Measurements from ENCODE around the gene NPIPB2. TPM values are rescaled to one million over a fixed set of nuclear protein-coding genes. Genes with fewer than 3 reads are reported as not detected.

Gene NPIPB2
- total and polyA plus RNA-seq, 2 of the 8 experiments (the other 6 are each of a cell fraction or from before 2014, with no cell fraction given): 7.5 to 8.3 TPM

DNA sequence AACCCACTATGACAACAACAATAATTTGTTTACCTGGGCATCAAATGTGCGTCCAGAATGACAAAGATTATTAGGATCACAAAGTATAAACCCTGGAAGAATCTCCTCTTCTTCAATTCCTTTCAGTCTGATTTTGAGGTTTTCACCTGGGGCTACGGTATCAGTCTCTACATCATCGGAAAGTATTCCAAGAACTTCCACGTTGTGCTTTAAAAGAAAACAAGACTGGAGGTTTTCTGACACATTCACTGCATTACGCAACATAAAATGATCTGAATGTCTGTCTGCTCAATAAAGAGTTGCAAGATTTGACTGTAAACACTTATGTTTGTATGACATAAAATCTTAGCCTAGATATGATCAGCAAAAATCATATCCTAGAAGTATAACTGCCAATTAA is 64.5 kb downstream of the NPIPB2 start:
- no peak overlapping the region for H3K4me2 ChIP-seq (ENCODE audit: insufficient read depth in 1 of 2, low read depth in 2 of 2, low read length in 2 of 2)
- no peaks in the 10 kb centered on the region for H3K79me1 ChIP-seq (ENCODE audit: low read depth, low read length)
- FAIRE-seq (no peak), DNase-seq (ENCODE audit: low read depth in 1 of 2, low spot score in 2 of 2) (no peak)
- peaks cover 5 to 73% (median 50%) of the 10 kb centered on the region in 4 experiments; a peak in 7 of 8 replicates for H3K36me3 ChIP-seq (ENCODE audit: control insufficient read depth in 2 of 4, insufficient read depth in 4 of 4, low read length in 3 of 4)
- no peak overlapping the region for H4K91ac ChIP-seq (replicated peaks; ENCODE audit: insufficient read length, low read length)
- no peak overlapping the region for H3K56ac ChIP-seq (replicated peaks; ENCODE audit: insufficient read length, low read depth, low read length)
- no peak overlapping the region for H3K4ac ChIP-seq (replicated peaks; ENCODE audit: insufficient read length, low read depth, low read length)
- H2AFZ ChIP-seq (ENCODE audit: low read length): no peak overlapping the region
- WGBS, 2 experiments (ENCODE audit: extremely low coverage in 1 of 2, insufficient coverage in 1 of 2, insufficient read length in 1 of 2, insufficient replicate concordance in 2 of 2, low coverage in 1 of 2, low lambda C conversion rate in 2 of 2, missing lambda C conversion rate in 1 of 2): 93% methylated on average over 5 of the region's 5 CpGs; no CpG with 5 or more reads in 1 of the 2 experiments
- no peaks in the 10 kb centered on the region for H3K27me3 ChIP-seq (replicated peaks in 1 of 4; ENCODE audit: control insufficient read depth in 3 of 4, extremely low read depth in 1 of 4, insufficient read depth in 3 of 4, low read length in 3 of 4)
- no peak overlapping the region for H3K4me3 ChIP-seq (ENCODE audit: extremely low read depth in 1 of 4, insufficient read depth in 2 of 4, low read depth in 3 of 4, low read length in 4 of 4)
- H3K27ac ChIP-seq (ENCODE audit: low read depth, low read length): no peak overlapping the region
- H3K23me2 ChIP-seq (ENCODE audit: low read depth, low read length): no peaks in the 10 kb centered on the region
- no peak overlapping the region for H3K23ac ChIP-seq (ENCODE audit: insufficient read length)
- H2BK12ac ChIP-seq (ENCODE audit: low read depth, low read length): no peak overlapping the region
- ChIA-PET CTCF (ENCODE audit: partially characterized antibody) (no interaction called here), POLR2A (ENCODE audit: partially characterized antibody) (interaction anchor here (1.0 kb wide), 1 partner anchor 26 kb away, joined by 3 read pairs; the partner anchor contains the start of gene RSL1D1)
- no peak overlapping the region for H4K8ac ChIP-seq (ENCODE audit: extremely low read depth, insufficient read depth, low read length)
- H4K20me1 ChIP-seq (replicated peaks in 1 of 2; ENCODE audit: control insufficient read depth in 1 of 2, insufficient read depth in 2 of 2, low read length in 2 of 2): no peaks in the 10 kb centered on the region
- H3K9me3 ChIP-seq (ENCODE audit: insufficient read depth in 2 of 2, low read depth in 1 of 2, low read length in 1 of 2): no peaks in the 10 kb centered on the region
- no peak overlapping the region for H3K18ac ChIP-seq (ENCODE audit: extremely low read depth, low read length)
- no peak overlapping the region for H3K14ac ChIP-seq (ENCODE audit: insufficient read length)
- no peak overlapping the region for H3K9ac ChIP-seq (replicated peaks in 1 of 4; ENCODE audit: extremely low read depth in 1 of 4, low read depth in 3 of 4, low read length in 3 of 4)
- no peak overlapping the region for H2AK5ac ChIP-seq (ENCODE audit: low read depth, low read length)
- no peak overlapping the region for H4K5ac ChIP-seq (ENCODE audit: insufficient read length, low read depth, low read length)
- TF ChIP-seq CHD1 (IDR thresholded peaks at IDR 0.05; ENCODE audit: low read depth, low read length): no peak
- 0 out of 2 replicates have a peak, but pooled peaks have one; percentile 10 for TF ChIP-seq CEBPB (IDR thresholded peaks at IDR 0.05; ENCODE audit: low read depth, low read length)
- H2BK15ac ChIP-seq (ENCODE audit: low read length): no peak overlapping the region
- H3K4me1 ChIP-seq (replicated peaks in 1 of 4; ENCODE audit: control insufficient read depth in 3 of 4, insufficient read depth in 4 of 4, low read length in 3 of 4): no peaks in the 10 kb centered on the region
- H2BK120ac ChIP-seq (replicated peaks; ENCODE audit: low read depth, low read length): no peak overlapping the region
- H2BK5ac ChIP-seq (ENCODE audit: low read depth, low read length): no peak overlapping the region
- H3K79me2 ChIP-seq (ENCODE audit: control insufficient read depth in 1 of 2, insufficient read depth in 2 of 2, low read length in 2 of 2): no peaks in the 10 kb centered on the region
- no peak overlapping the region for H2BK20ac ChIP-seq (ENCODE audit: low read length)

Small RNA genes lying within 50 kb of the gene (small RNA-seq; reads per million reads assigned to genes)
- gene AC007216.5 (ENCODE audit: insufficient read depth) (not detected), gene COX6CP1 (ENCODE audit: insufficient read depth) (not detected), gene UBL5P4 (ENCODE audit: insufficient read depth) (not detected)

Other genes with a start within 250 kb of the NPIPB2 start
- gene TXNDC11, start 199.2 kb downstream of the NPIPB2 start, total RNA-seq (2021; fragmentation: NEBNext Ultra II Directional; extraction: Animal tissue kit (Norgen Biotek cat#: 25700)): 12.6 and 13.8 TPM in 2 replicates
- 11.5 and 13.5 TPM in 2 replicates for gene TXNDC11, start 199.2 kb downstream of the NPIPB2 start, polyA plus RNA-seq (2011; rRNA removed)
- 42.5 and 55.9 TPM in 2 replicates for gene ZC3H7A, start 144.8 kb downstream of the NPIPB2 start, total RNA-seq (2021; fragmentation: NEBNext Ultra II Directional; extraction: Animal tissue kit (Norgen Biotek cat#: 25700))
- gene ZC3H7A, start 144.8 kb downstream of the NPIPB2 start, polyA plus RNA-seq (2011; rRNA removed): 23.3 and 32.0 TPM in 2 replicates
- gene RSL1D1, start 90.5 kb downstream of the NPIPB2 start, total RNA-seq (2021; fragmentation: NEBNext Ultra II Directional; extraction: Animal tissue kit (Norgen Biotek cat#: 25700)): 274 and 292 TPM in 2 replicates
- gene RSL1D1, start 90.5 kb downstream of the NPIPB2 start, polyA plus RNA-seq (2011; rRNA removed): 18.0 and 41.3 TPM in 2 replicates
- 195 and 204 TPM in 2 replicates for gene GSPT1, start 26.1 kb downstream of the NPIPB2 start, total RNA-seq (2021; fragmentation: NEBNext Ultra II Directional; extraction: Animal tissue kit (Norgen Biotek cat#: 25700))
- 32.9 and 51.0 TPM in 2 replicates for gene GSPT1, start 26.1 kb downstream of the NPIPB2 start, polyA plus RNA-seq (2011; rRNA removed)
- gene TNFRSF17, start 23.2 kb upstream of the NPIPB2 start, total RNA-seq (2021; fragmentation: NEBNext Ultra II Directional; extraction: Animal tissue kit (Norgen Biotek cat#: 25700)): not detected in 2 replicates
- not detected in 2 replicates for gene TNFRSF17, start 23.2 kb upstream of the NPIPB2 start, polyA plus RNA-seq (2011; rRNA removed)
- 8.7 and 8.9 TPM in 2 replicates for gene SNX29, start 34.7 kb upstream of the NPIPB2 start, total RNA-seq (2021; fragmentation: NEBNext Ultra II Directional; extraction: Animal tissue kit (Norgen Biotek cat#: 25700))
- 1.7 and 2.2 TPM in 2 replicates for gene SNX29, start 34.7 kb upstream of the NPIPB2 start, polyA plus RNA-seq (2011; rRNA removed)

Data from H1 (cell line).